Measurements from ENCODE around the gene ST7L.

ST7L gene

GRCh38 chr1:112527266-112528010 is 91.5 kb downstream of the ST7L start:
- no peaks in the 10 kb centered on the region for H3K27me3 ChIP-seq (replicated peaks; ENCODE audit: control insufficient read depth, insufficient read depth, low read length)
- no peak for TF ChIP-seq CTCF (IDR thresholded peaks at IDR 0.05; ENCODE audit: insufficient read depth, low read length, poor library complexity, severe bottlenecking)
- no peak for DNase-seq (ENCODE audit: extremely low read depth, insufficient read length)
- no peak overlapping the region for H3K4me3 ChIP-seq (replicated peaks; ENCODE audit: low read depth, low read length)
- no peaks in the 10 kb centered on the region for H3K36me3 ChIP-seq (ENCODE audit: control insufficient read depth, insufficient read depth, low read length)

DNA sequence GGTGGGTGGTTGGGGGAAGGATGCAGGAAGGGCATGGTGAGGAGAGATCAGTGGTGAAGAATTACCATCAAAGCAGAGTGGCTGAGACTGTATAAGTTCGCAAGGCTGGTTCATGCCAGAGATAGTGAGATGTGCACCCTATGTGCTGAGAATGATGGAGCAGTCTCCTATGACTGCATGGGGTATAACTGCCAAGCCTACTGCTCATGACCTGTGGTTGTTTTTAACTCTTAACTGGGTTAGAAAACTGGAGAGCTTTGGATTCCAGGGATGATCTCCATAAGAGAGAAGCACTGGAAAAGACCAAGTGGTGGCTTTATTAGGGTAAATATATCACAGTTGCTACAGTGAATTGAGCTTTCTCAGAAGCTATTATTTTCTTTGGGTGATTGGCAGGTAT is 94.0 kb downstream of the ST7L start:
- no peak for TF ChIP-seq CTCF (IDR thresholded peaks at IDR 0.05; ENCODE audit: insufficient read depth, low read length, poor library complexity, severe bottlenecking)
- H3K4me3 ChIP-seq (replicated peaks; ENCODE audit: low read depth, low read length), result no peak overlapping the region
- no peak for DNase-seq (ENCODE audit: extremely low read depth, insufficient read length)
- H3K36me3 ChIP-seq (ENCODE audit: control insufficient read depth, insufficient read depth, low read length), result no peaks in the 10 kb centered on the region
- H3K27me3 ChIP-seq (replicated peaks; ENCODE audit: control insufficient read depth, insufficient read depth, low read length), result no peaks in the 10 kb centered on the region

- TF ChIP-seq CTCF (IDR thresholded peaks at IDR 0.05; ENCODE audit: insufficient read depth, low read length, poor library complexity, severe bottlenecking), result no peak
- Histone ChIP-seq H3K27me3 (replicated peaks; ENCODE audit: control insufficient read depth, insufficient read depth, low read length) (no peaks in the 10 kb centered on the region), H3K4me3 (replicated peaks; ENCODE audit: low read depth, low read length) (no peak overlapping the region), H3K36me3 (ENCODE audit: control insufficient read depth, insufficient read depth, low read length) (no peaks in the 10 kb centered on the region)
- no peak for DNase-seq (ENCODE audit: extremely low read depth, insufficient read length)
Measured at GRCh38 chr1:112524251-112524650, 94.7 kb downstream of the ST7L start.

DNA sequence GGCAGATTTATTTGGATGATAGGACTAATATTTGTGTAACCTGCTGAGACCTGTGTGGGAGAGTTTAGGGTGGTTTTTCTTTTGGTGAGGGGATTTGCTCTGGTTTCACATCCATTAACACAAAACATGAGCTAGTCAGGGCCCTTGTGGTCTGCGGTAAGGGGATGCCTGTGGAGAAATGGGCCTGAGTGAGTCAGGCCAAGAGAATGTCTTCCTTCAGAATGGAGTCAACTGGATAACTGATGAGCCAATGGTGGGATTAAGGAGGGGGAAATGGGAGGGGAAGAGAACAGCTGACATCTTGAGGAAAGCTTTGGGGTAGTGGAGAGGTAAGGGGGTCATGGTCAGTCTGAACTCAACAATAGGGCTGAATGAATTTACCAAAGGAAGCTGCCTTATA is 96.3 kb downstream of the ST7L start:
- no peak for DNase-seq (ENCODE audit: extremely low read depth, insufficient read length)
- Histone ChIP-seq H3K36me3 (ENCODE audit: control insufficient read depth, insufficient read depth, low read length) (no peaks in the 10 kb centered on the region), H3K4me3 (replicated peaks; ENCODE audit: low read depth, low read length) (no peak overlapping the region), H3K27me3 (replicated peaks; ENCODE audit: control insufficient read depth, insufficient read depth, low read length) (no peaks in the 10 kb centered on the region)
- TF ChIP-seq CTCF (IDR thresholded peaks at IDR 0.05; ENCODE audit: insufficient read depth, low read length, poor library complexity, severe bottlenecking), result no peak

GRCh38 chr1:112520166-112520565 is 98.8 kb downstream of the ST7L start:
- TF ChIP-seq CTCF (IDR thresholded peaks at IDR 0.05; ENCODE audit: insufficient read depth, low read length, poor library complexity, severe bottlenecking), result no peak
- no peaks in the 10 kb centered on the region for H3K27me3 ChIP-seq (replicated peaks; ENCODE audit: control insufficient read depth, insufficient read depth, low read length)
- H3K36me3 ChIP-seq (ENCODE audit: control insufficient read depth, insufficient read depth, low read length), result no peaks in the 10 kb centered on the region
- DNase-seq (ENCODE audit: extremely low read depth, insufficient read length), result no peak
- no peak overlapping the region for H3K4me3 ChIP-seq (replicated peaks; ENCODE audit: low read depth, low read length)

DNA sequence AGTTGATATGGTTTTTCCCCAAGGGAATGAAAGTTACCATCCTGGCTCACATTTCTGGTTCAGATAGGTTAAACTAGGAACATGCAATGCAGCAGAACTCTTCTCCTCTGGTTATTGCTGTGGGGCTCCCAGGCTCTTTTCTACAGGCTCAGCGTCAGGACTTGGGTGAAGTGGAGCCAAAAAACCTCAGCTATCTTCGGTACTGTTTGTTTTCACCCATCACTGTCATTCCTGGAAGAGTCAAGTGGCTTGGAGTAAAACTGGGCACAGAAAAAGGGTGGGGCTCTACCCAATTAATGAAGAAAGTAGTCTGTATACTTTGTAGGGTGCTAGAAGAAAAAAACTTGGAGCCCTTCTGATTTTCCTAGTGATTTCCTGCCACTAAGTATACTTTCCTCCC is 100.8 kb downstream of the ST7L start:
- TF ChIP-seq CTCF (IDR thresholded peaks at IDR 0.05; ENCODE audit: insufficient read depth, low read length, poor library complexity, severe bottlenecking), result no peak
- Histone ChIP-seq H3K36me3 (ENCODE audit: control insufficient read depth, insufficient read depth, low read length) (no peaks in the 10 kb centered on the region), H3K27me3 (replicated peaks; ENCODE audit: control insufficient read depth, insufficient read depth, low read length) (no peaks in the 10 kb centered on the region), H3K4me3 (replicated peaks; ENCODE audit: low read depth, low read length) (no peak overlapping the region)
- DNase-seq (ENCODE audit: extremely low read depth, insufficient read length), result no peak
